Neuronal stem cell (in vitro differentiated cells): ENCODE results near the gene RASGRF1.

Experiments
- DNase-seq: peaks from one replicate; pipeline ENCODE4 v3.0.0-alpha.2; 2013; ENCODE audit warnings: low spot score
- H2AFZ ChIP-seq: one replicate; pipeline ENCODE4 v1.6.1; 2013; ENCODE audit warnings: mild to moderate bottlenecking, low read length, inconsistent platforms
- H2AK5ac ChIP-seq: 2 replicates; pipeline ENCODE4 v1.6.1; 2013; ENCODE audit warnings: low read depth, mild to moderate bottlenecking, inconsistent platforms, low read length, moderate library complexity, mixed read lengths
- H2BK120ac ChIP-seq: 2 replicates; pipeline ENCODE4 v1.6.1; 2013; ENCODE audit warnings: low read depth, mild to moderate bottlenecking, inconsistent platforms, low read length, moderate library complexity, mixed read lengths
- H2BK12ac ChIP-seq: one replicate; pipeline ENCODE4 v1.6.1; 2013; ENCODE audit warnings: low read length, inconsistent platforms
- H2BK15ac ChIP-seq: 2 replicates; pipeline ENCODE4 v1.6.1; 2013; ENCODE audit warnings: mild to moderate bottlenecking, low read length, inconsistent platforms, mixed read lengths
- H2BK5ac ChIP-seq: one replicate; pipeline ENCODE4 v1.6.1; 2013; ENCODE audit warnings: inconsistent platforms, mild to moderate bottlenecking, low read length, moderate library complexity
- H3K14ac ChIP-seq: one replicate; pipeline ENCODE4 v1.6.1; 2013; ENCODE audit warnings: low read length, inconsistent platforms
- H3K18ac ChIP-seq: 2 replicates; pipeline ENCODE4 v1.6.1; 2013; ENCODE audit warnings: low read length, inconsistent platforms
- H3K23ac ChIP-seq: 2 replicates; pipeline ENCODE4 v1.6.1; 2013; ENCODE audit warnings: low read depth, mild to moderate bottlenecking, mixed read lengths, low read length, inconsistent platforms; ENCODE audit not compliant: poor library complexity
- H3K27ac ChIP-seq: replicated peaks from 3 replicates; pipeline ENCODE4 v1.5.1; 2013; ENCODE audit warnings: low read length, inconsistent platforms
- H3K27me3 ChIP-seq, 3 experiments: 2 replicates each; pipeline ENCODE4 v1.6.1; 2013; ENCODE audit warnings: low read length in 3 of 3, mild to moderate bottlenecking in 2 of 3, inconsistent platforms in 1 of 3, low read depth in 1 of 3, mixed read lengths in 1 of 3, moderate library complexity in 1 of 3; ENCODE audit not compliant: control insufficient read depth in 3 of 3, insufficient read depth in 3 of 3
- H3K36me3 ChIP-seq, 2 donors: replicated peaks in 1 of 2; 2 replicates each; pipeline ENCODE4 v1.6.1; 2013; ENCODE audit warnings: low read length in 2 of 2; ENCODE audit not compliant: control insufficient read depth in 2 of 2, insufficient read depth in 2 of 2
- H3K4ac ChIP-seq: 2 replicates; pipeline ENCODE4 v1.6.1; 2013; ENCODE audit warnings: inconsistent platforms, mild to moderate bottlenecking, low read length, moderate library complexity
- H3K4me1 ChIP-seq, 2 donors: 1 replicate in 1 of 2; 2 replicates in 1 of 2; pipeline ENCODE4 v1.6.1; 2013; ENCODE audit warnings: low read length in 2 of 2, low read depth in 1 of 2; ENCODE audit not compliant: control insufficient read depth in 2 of 2, insufficient read depth in 1 of 2
- H3K4me2 ChIP-seq: one replicate; pipeline ENCODE4 v1.6.1; 2013; ENCODE audit warnings: mild to moderate bottlenecking, low read length, inconsistent platforms; ENCODE audit not compliant: insufficient read depth, poor library complexity, severe bottlenecking
- H3K4me3 ChIP-seq, 2 donors: 2 replicates each; pipeline ENCODE4 v1.5.1; 2013; ENCODE audit warnings: low read length in 2 of 2, mild to moderate bottlenecking in 2 of 2, inconsistent platforms in 1 of 2, moderate library complexity in 1 of 2
- H3K79me1 ChIP-seq: one replicate; pipeline ENCODE4 v1.6.1; 2013; ENCODE audit warnings: low read depth, mild to moderate bottlenecking, inconsistent platforms, low read length, moderate library complexity
- H3K9ac ChIP-seq: one replicate; pipeline ENCODE4 v1.6.1; 2013; ENCODE audit warnings: mild to moderate bottlenecking, low read depth, low read length, inconsistent platforms; ENCODE audit not compliant: poor library complexity
- H3K9me3 ChIP-seq, 2 donors: replicated peaks in 1 of 2; 2 replicates each; pipeline versions ENCODE3 to v1.6.1; 2013; ENCODE audit warnings: low read length in 2 of 2, mild to moderate bottlenecking in 2 of 2, inconsistent platforms in 1 of 2, low read depth in 1 of 2, mixed read lengths in 1 of 2, moderate library complexity in 1 of 2; ENCODE audit not compliant: control insufficient read depth in 2 of 2, insufficient read depth in 1 of 2
- H4K8ac ChIP-seq: one replicate; pipeline ENCODE4 v1.6.1; 2013; ENCODE audit warnings: low read depth, mild to moderate bottlenecking, inconsistent platforms, low read length, moderate library complexity
- H4K91ac ChIP-seq: one replicate; pipeline ENCODE4 v1.6.1; 2013; ENCODE audit warnings: low read length, low read depth, mild to moderate bottlenecking, inconsistent platforms; ENCODE audit not compliant: poor library complexity
- WGBS, 2 donors: extraction: QIAGEN DNeasy Blood & Tissue Kit; methylation state at CpG; one replicate each; pipeline ENCODE4 v1.1.7; 2013; ENCODE audit warnings: missing lambda C conversion rate in 2 of 2, mixed read lengths in 1 of 2; ENCODE audit not compliant: insufficient read length in 2 of 2, insufficient replicate concordance in 1 of 2; ENCODE audit errors: extremely low coverage in 2 of 2; 5-methylcytosine and 5-hydroxymethylcytosine counted together

Gene RASGRF1

GRCh38 chr15:79035814-79036213 is 54.8 kb downstream of the RASGRF1 start:
- Histone ChIP-seq H2AK5ac (no peak overlapping the region), H2AFZ (peak overlapping the region; percentile 6), H3K4ac (no peak overlapping the region), H2BK15ac (no peak overlapping the region), H3K27ac (no peak overlapping the region), H3K27me3 (peaks cover 0 to 11% (median 0%) of the 10 kb centered on the region in 3 experiments), H4K8ac (no peak overlapping the region), H3K36me3 (no peaks in the 10 kb centered on the region), H3K9me3 (peaks cover 2 to 7% of the 10 kb centered on the region in 2 donors), H3K23ac (no peak overlapping the region), H2BK5ac (no peak overlapping the region), H3K4me2 (no peak overlapping the region), H2BK12ac (no peak overlapping the region), H4K91ac (no peak overlapping the region), H3K18ac (no peak overlapping the region), H3K79me1 (no peaks in the 10 kb centered on the region), H3K14ac (no peak overlapping the region), H3K9ac (no peak overlapping the region), H3K4me3 (no peak overlapping the region), H2BK120ac (no peak overlapping the region), H3K4me1 (peaks cover 0 to 5% of the 10 kb centered on the region in 2 donors)
- no peak for DNase-seq
- WGBS, 2 donors = no CpG with 5 or more reads among the region's 18 CpGs

GRCh38 chr15:79035111-79035601 is 55.4 kb downstream of the RASGRF1 start:
- H3K9ac ChIP-seq = no peak overlapping the region

GRCh38 chr15:79034284-79034683 is 56.3 kb downstream of the RASGRF1 start:
- Histone ChIP-seq H3K4me2 (no peak overlapping the region), H3K9ac (no peak overlapping the region), H2BK12ac (no peak overlapping the region), H2BK5ac (no peak overlapping the region), H3K27ac (no peak overlapping the region), H4K91ac (no peak overlapping the region), H3K18ac (no peak overlapping the region), H3K4ac (no peak overlapping the region), H4K8ac (no peak overlapping the region), H3K9me3 (peaks cover 2 to 7% of the 10 kb centered on the region in 2 donors), H3K79me1 (no peaks in the 10 kb centered on the region), H2BK120ac (no peak overlapping the region), H3K14ac (no peak overlapping the region), H3K23ac (no peak overlapping the region), H3K4me3 (no peak overlapping the region), H3K4me1 (peaks cover 0 to 5% of the 10 kb centered on the region in 2 donors), H2AFZ (no peak overlapping the region), H3K27me3 (peaks cover 0 to 11% (median 0%) of the 10 kb centered on the region in 3 experiments), H2AK5ac (no peak overlapping the region), H3K36me3 (no peaks in the 10 kb centered on the region), H2BK15ac (no peak overlapping the region)
- no peak for DNase-seq
- no CpG with 5 or more reads among the region's 1 CpG for WGBS, 2 donors

More at GRCh38 chr15:79035111-79035601, 55.4 kb downstream of the RASGRF1 start:
- H2BK5ac ChIP-seq = no peak overlapping the region
- no peak for DNase-seq
- H3K9me3 ChIP-seq = peaks cover 2 to 7% of the 10 kb centered on the region in 2 donors
- no peaks in the 10 kb centered on the region for H3K79me1 ChIP-seq
- peaks cover 0 to 5% of the 10 kb centered on the region in 2 donors for H3K4me1 ChIP-seq
- peaks cover 0 to 11% (median 0%) of the 10 kb centered on the region in 3 experiments for H3K27me3 ChIP-seq
- no peak overlapping the region for H3K14ac ChIP-seq
- H3K23ac ChIP-seq = no peak overlapping the region
- H3K27ac ChIP-seq = no peak overlapping the region
- H3K4me3 ChIP-seq = no peak overlapping the region
- H3K36me3 ChIP-seq = no peaks in the 10 kb centered on the region
- H3K4ac ChIP-seq = no peak overlapping the region
- WGBS, 2 donors = no CpG with 5 or more reads among the region's 11 CpGs
- no peak overlapping the region for H2BK12ac ChIP-seq
- peak overlapping the region; percentile 35 for H2AFZ ChIP-seq
- H4K8ac ChIP-seq = no peak overlapping the region
- H3K18ac ChIP-seq = peak overlapping the region; percentile 63
- no peak overlapping the region for H2BK15ac ChIP-seq
- peak overlapping the region; percentile 13 for H3K4me2 ChIP-seq
- no peak overlapping the region for H2AK5ac ChIP-seq
- no peak overlapping the region for H2BK120ac ChIP-seq
- no peak overlapping the region for H4K91ac ChIP-seq

- Histone ChIP-seq H3K4me1 (peaks cover 0 to 5% of the 10 kb centered on the region in 2 donors), H2AFZ (no peak overlapping the region), H3K14ac (no peak overlapping the region), H4K91ac (no peak overlapping the region), H3K27ac (no peak overlapping the region), H3K18ac (peak overlapping the region; percentile 44), H2AK5ac (peak overlapping the region; percentile 17), H2BK12ac (no peak overlapping the region), H2BK5ac (no peak overlapping the region), H3K9ac (no peak overlapping the region), H3K79me1 (no peaks in the 10 kb centered on the region), H4K8ac (no peak overlapping the region), H3K23ac (peak overlapping the region; percentile 27), H3K4me3 (no peak overlapping the region), H2BK15ac (no peak overlapping the region), H3K4ac (no peak overlapping the region), H2BK120ac (no peak overlapping the region), H3K36me3 (no peaks in the 10 kb centered on the region), H3K9me3 (peaks cover 0 to 4% of the 10 kb centered on the region in 2 donors), H3K4me2 (no peak overlapping the region), H3K27me3 (peaks cover 0 to 11% (median 0%) of the 10 kb centered on the region in 3 experiments)
- WGBS, 2 donors = no CpG with 5 or more reads among the region's 6 CpGs
- no peak for DNase-seq
These were observed 57.9 kb downstream of the RASGRF1 start for GRCh38 chr15:79032656-79033055.
